ENCODE results near the gene CD74. TPM values are rescaled to one million over a fixed set of nuclear protein-coding genes. Genes with fewer than 3 reads are reported as not detected.

Gene CD74
- total and polyA plus RNA-seq, 10 of the 15 experiments (the other 5 are each of a cell fraction or from before 2014, with no cell fraction given): 1,387 to 11,063 (median 3,922) TPM

- TF ChIP-seq PAX8 (IDR thresholded peaks at IDR 0.05) (no peak), JUNB (IDR thresholded peaks at IDR 0.05) (0 out of 2 replicates have a peak, but pooled peaks have one; percentile 12), ZNF207 (IDR thresholded peaks at IDR 0.05; ENCODE audit: borderline replicate concordance) (peak; percentile 97), JUND (IDR thresholded peaks at IDR 0.05; ENCODE audit: low read depth, low read length) (no peak), SREBF2 (IDR thresholded peaks at IDR 0.05; ENCODE audit: low read length) (no peak), NBN (IDR thresholded peaks at IDR 0.05) (peak; percentile 83), STAT1 (conservative IDR thresholded peaks at IDR 0.05) (peak; percentile 96; the same call in 1 of the 2 replicates), E2F8 (IDR thresholded peaks at IDR 0.05; ENCODE audit: low read depth, partially characterized antibody) (no peak), CHD4 (IDR thresholded peaks at IDR 0.05) (no peak), SIN3A (IDR thresholded peaks at IDR 0.05; ENCODE audit: low read depth, low read length) (peak; percentile 75), EP300 (IDR thresholded peaks at IDR 0.05; ENCODE audit: borderline replicate concordance in 1 of 2, control insufficient read depth in 1 of 2, low read depth in 2 of 2, low read length in 2 of 2) (peak; percentile 64 to 96; a peak in 3 of 4 replicates), SREBF1 (IDR thresholded peaks at IDR 0.05; ENCODE audit: low read length) (0 out of 2 replicates have a peak, but pooled peaks have one; percentile 14)
- TF ChIP-seq, protein P1, sequence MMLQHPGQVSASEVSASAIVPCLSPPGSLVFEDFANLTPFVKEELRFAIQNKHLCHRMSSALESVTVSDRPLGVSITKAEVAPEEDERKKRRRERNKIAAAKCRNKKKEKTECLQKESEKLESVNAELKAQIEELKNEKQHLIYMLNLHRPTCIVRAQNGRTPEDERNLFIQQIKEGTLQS (IDR thresholded peaks at IDR 0.05; ENCODE audit: borderline replicate concordance, extremely low read depth, low read depth, low read length): no peak
Observed at GRCh38 chr5:150412319-150413175, at the start of gene CD74 (continued).

All from GM12878 (cell line).